Caco-2 (cell line): ENCODE results near the gene ATP1B1. TPM values are rescaled to one million over a fixed set of nuclear protein-coding genes. Genes with fewer than 3 reads are reported as not detected.

Source experiments
- Bru-seq: library from RNA; stranded (reverse); fragments of 400-500 nt; gene quantifications from one replicate; lab custom pipeline; 2021; lab: Mats Ljungman, UMichigan
- BruChase-seq, 2 experiments: library from RNA; stranded (reverse); fragments of 400-500 nt; gene quantifications; one replicate each; lab custom pipeline; 2021; lab: Mats Ljungman, UMichigan
- BruUV-seq: library from RNA; stranded (reverse); fragments of 400-500 nt; replicated peaks from 2 replicates; lab custom pipeline; 2021; lab: Mats Ljungman, UMichigan
- CTCF ChIA-PET: fragments of 300-600 bp; sonication (Branson Sonifier 250); formaldehyde crosslinking; loops from one replicate; lab custom pipeline; 2022; ENCODE audit warnings: antibody characterized with exemption; lab: Charles Lee
- POLR2A ChIA-PET: fragments of 300-600 bp; sonication (Branson Sonifier 250); formaldehyde crosslinking; loops from one replicate; lab custom pipeline; 2022; ENCODE audit warnings: antibody characterized with exemption; lab: Charles Lee
- DNase-seq, 2 experiments: peaks; one replicate each; pipeline versions ENCODE4 v3.0.0 to v3.0.0-alpha.2; 2020 to 2022
- H3K27me3 ChIP-seq: replicated peaks from 2 replicates; pipeline ENCODE4 v1.6.0; 2011; ENCODE audit warnings: low read length; ENCODE audit not compliant: control insufficient read depth, insufficient read depth
- H3K36me3 ChIP-seq: 2 replicates; pipeline ENCODE4 v1.5.1; 2011; ENCODE audit warnings: low read length; ENCODE audit not compliant: control insufficient read depth, insufficient read depth
- H3K4me1 ChIP-seq: fragments of 250-450 bp; sonication (Bioruptor Pico); 2 replicates; pipeline ENCODE4 v1.5.1; 2020; ENCODE audit warnings: mild to moderate bottlenecking
- H3K4me3 ChIP-seq: 2 replicates; pipeline ENCODE4 v1.5.1; 2011; ENCODE audit warnings: low read depth, mild to moderate bottlenecking, control low read depth, low read length
- H3K9me3 ChIP-seq: fragments of 250-450 bp; sonication (Bioruptor Pico); 2 replicates; pipeline ENCODE4 v1.5.1; 2020; ENCODE audit warnings: mild to moderate bottlenecking, moderate library complexity
- H3K27ac Mint-ChIP-seq: one replicate; pipeline ENCODE4 v1.8.0; 2022; ENCODE audit warnings: mixed read lengths; ENCODE audit not compliant: unreplicated experiment
- H3K27me3 Mint-ChIP-seq: one replicate; pipeline ENCODE4 v1.8.0; 2022; ENCODE audit warnings: mixed read lengths; ENCODE audit not compliant: insufficient read depth, unreplicated experiment
- H3K36me3 Mint-ChIP-seq: one replicate; pipeline ENCODE4 v1.8.0; 2022; ENCODE audit warnings: mild to moderate bottlenecking, mixed read lengths; ENCODE audit not compliant: insufficient read depth, unreplicated experiment
- H3K4me1 Mint-ChIP-seq: one replicate; pipeline ENCODE4 v1.8.0; 2022; ENCODE audit warnings: low read depth, mixed read lengths; ENCODE audit not compliant: unreplicated experiment
- H3K4me3 Mint-ChIP-seq: one replicate; pipeline ENCODE4 v1.8.0; 2022; ENCODE audit warnings: mild to moderate bottlenecking, moderate library complexity, mixed read lengths; ENCODE audit not compliant: unreplicated experiment
- H3K9me3 Mint-ChIP-seq: one replicate; pipeline ENCODE4 v1.8.0; 2022; ENCODE audit warnings: mixed read lengths; ENCODE audit not compliant: unreplicated experiment
- CTCF ChIP-seq, 2 experiments: fragments of 200-600 bp in 1 of 2; IDR thresholded peaks; 1 replicate in 1 of 2; 2 replicates in 1 of 2; pipeline versions ENCODE4 v1.5.1 to v1.8.0; 2011 to 2022; ENCODE audit warnings: antibody characterized with exemption in 1 of 2, control low read depth in 1 of 2, inconsistent platforms in 1 of 2, low read depth in 1 of 2, low read length in 1 of 2, mild to moderate bottlenecking in 1 of 2, moderate library complexity in 1 of 2; ENCODE audit not compliant: insufficient read depth in 1 of 2, severe bottlenecking in 1 of 2, unreplicated experiment in 1 of 2
- intact Hi-C: fragments of 100-400 bp; cut with micrococcal nuclease; formaldehyde crosslinking; loops from one replicate; pipeline ENCODE4 v1.10.0; 2022; ENCODE audit not compliant: unreplicated experiment
- long read RNA-seq: library from polyadenylated mRNA; stranded (forward); transcript quantifications from one replicate; pipeline ENCODE4 v2.0.0, GENCODE V29; 2022
- total RNA-seq: library from RNA; stranded (reverse); gene quantifications from 2 replicates; pipeline ENCODE4 v1.2.3, GENCODE V29; 2022

The ATP1B1 gene
- total RNA-seq: 320 and 326 TPM in 2 replicates
- percentile 99 among the genes with signal in this experiment for Bru-seq, nascent RNA
- BruChase-seq, experiment 1, labeled RNA remaining after a 2-hour chase: percentile 99 among the genes with signal in this experiment
- BruChase-seq, experiment 2, labeled RNA remaining after a 6-hour chase: percentile 99 among the genes with signal in this experiment
- long read RNA-seq, transcript ATP1B1-201 (6 exons, 1,883 nt): major isoform, 8 of 26 reads
- long read RNA-seq, partial matches to known transcripts: 2 of 26 reads
- long read RNA-seq, other reads (novel, unspliced or antisense): 16 of 26 reads

DNA sequence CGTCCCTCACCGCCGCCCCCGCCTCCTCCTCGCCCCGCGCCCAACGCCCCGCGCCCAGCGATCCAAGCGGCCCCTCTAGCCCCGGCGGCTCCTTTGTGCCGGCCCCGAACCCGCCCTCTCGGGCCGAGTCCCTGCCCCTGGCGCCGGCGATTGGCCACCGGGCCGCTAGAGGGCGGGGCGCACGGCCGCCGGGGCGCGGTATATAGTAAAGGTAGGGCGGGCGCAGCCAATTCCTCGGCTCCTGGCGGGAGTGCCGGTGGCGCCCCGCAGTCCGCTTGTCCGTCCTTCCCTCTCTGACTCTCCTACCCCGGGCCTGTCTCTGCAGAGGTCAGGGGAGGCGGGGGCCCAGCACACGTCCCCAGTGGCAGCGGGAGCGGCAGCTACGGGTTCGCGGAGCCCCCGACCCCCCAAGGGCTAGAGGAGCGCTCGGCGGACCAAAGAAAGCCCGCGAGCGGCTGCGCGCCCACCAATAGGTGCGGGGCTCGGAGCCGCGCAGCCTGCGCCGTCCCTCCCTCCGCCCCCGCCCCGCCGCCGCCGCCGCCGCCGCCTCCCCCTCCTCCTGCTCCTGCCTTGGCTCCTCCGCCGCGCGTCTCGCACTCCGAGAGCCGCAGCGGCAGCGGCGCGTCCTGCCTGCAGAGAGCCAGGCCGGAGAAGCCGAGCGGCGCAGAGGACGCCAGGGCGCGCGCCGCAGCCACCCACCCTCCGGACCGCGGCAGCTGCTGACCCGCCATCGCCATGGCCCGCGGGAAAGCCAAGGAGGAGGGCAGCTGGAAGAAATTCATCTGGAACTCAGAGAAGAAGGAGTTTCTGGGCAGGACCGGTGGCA, at the start of gene ATP1B1:
ATP1B1 (plus strand) TSS at position 596 of the 826 bp plus-strand sequence; CDS start at position 736, 140 bp downstream.
- TF ChIP-seq CTCF (IDR thresholded peaks at IDR 0.05; ENCODE audit: insufficient read depth in 1 of 2, low read depth in 1 of 2, low read length in 1 of 2, severe bottlenecking in 1 of 2, unreplicated experiment in 1 of 2): peak in 1 of 2 experiments; percentile 19
- DNase-seq: peak; percentile 93 to 98
- ChIA-PET CTCF (interaction anchor here (0.7 to 0.9 kb wide), 4 partner anchors 10 to 503 kb away, joined by 3 to 4 read pairs (median 3); partner anchors contain the start of gene BLZF1), POLR2A (interaction anchor here (0.6 kb wide), 1 partner anchor 102 kb away, joined by 4 read pairs; no protein-coding TSS in a partner anchor)
- peaks cover 24% of the 10 kb centered on the region for H3K4me1 Mint-ChIP-seq
- H3K27me3 Mint-ChIP-seq: no peaks in the 10 kb centered on the region
- Histone ChIP-seq H3K36me3 (no peaks in the 10 kb centered on the region), H3K9me3 (no peaks in the 10 kb centered on the region), H3K27me3 (no peaks in the 10 kb centered on the region), H3K4me1 (peaks cover 56% of the 10 kb centered on the region), H3K4me3 (peak within 1 kb of the TSS; percentile 99)
- H3K36me3 Mint-ChIP-seq: peaks cover 55% of the 10 kb centered on the region
- H3K9me3 Mint-ChIP-seq: no peaks in the 10 kb centered on the region
- H3K4me3 Mint-ChIP-seq: peak within 1 kb of the TSS; percentile 99
- peak within 1 kb of the TSS; percentile 97 for H3K27ac Mint-ChIP-seq
- no TSS peak for BruUV-seq
- intact Hi-C loops: loop anchor here (1.0 to 10.0 kb wide), 3 partner anchors 199 to 472 kb away; no protein-coding TSS in a partner anchor

DNA sequence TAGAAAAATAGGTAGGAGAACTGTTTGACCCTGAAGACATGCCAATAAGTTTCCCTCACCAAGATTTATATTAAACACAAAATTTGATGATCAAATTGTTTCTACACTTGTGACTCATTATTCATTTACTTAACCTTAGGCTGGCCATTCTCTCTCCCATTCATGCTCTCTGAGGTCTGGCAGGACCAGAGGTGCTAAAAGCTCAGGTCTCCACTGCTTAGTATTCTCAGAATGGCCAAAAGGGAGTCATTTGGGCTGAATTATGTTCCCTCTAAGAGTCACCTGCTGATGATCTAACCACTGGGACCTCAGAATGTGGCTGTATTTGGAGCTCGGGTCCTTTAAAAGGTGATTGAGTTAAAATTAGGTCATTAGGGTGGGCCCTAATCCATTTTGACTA, 47.1 kb upstream of the ATP1B1 start:
- TF ChIP-seq CTCF (IDR thresholded peaks at IDR 0.05; ENCODE audit: insufficient read depth in 1 of 2, low read depth in 1 of 2, low read length in 1 of 2, severe bottlenecking in 1 of 2, unreplicated experiment in 1 of 2): no peak
- BruUV-seq: no TSS peak
- peaks cover 10% of the 10 kb centered on the region for H3K9me3 ChIP-seq
- Mint-ChIP-seq H3K27me3 (no peaks in the 10 kb centered on the region), H3K27ac (no peak overlapping the region), H3K36me3 (peaks cover 6% of the 10 kb centered on the region), H3K4me3 (no peak overlapping the region), H3K9me3 (peaks cover 57% of the 10 kb centered on the region), H3K4me1 (peaks cover 7% of the 10 kb centered on the region)
- ChIA-PET CTCF (no interaction called here), POLR2A (no interaction called here)
- H3K4me3 ChIP-seq: no peak overlapping the region
- intact Hi-C loops: no loop called here
- no peak for DNase-seq
- H3K4me1 ChIP-seq: peaks cover 3% of the 10 kb centered on the region; the same call in 1 of the 2 replicates
- no peaks in the 10 kb centered on the region for H3K36me3 ChIP-seq
- H3K27me3 ChIP-seq: no peaks in the 10 kb centered on the region

- H3K27ac Mint-ChIP-seq: no peak overlapping the region
- Histone ChIP-seq H3K9me3 (peaks cover 10% of the 10 kb centered on the region), H3K4me1 (peaks cover 3% of the 10 kb centered on the region; the same call in 1 of the 2 replicates), H3K27me3 (no peaks in the 10 kb centered on the region), H3K36me3 (no peaks in the 10 kb centered on the region), H3K4me3 (no peak overlapping the region)
- no peak for DNase-seq
- H3K36me3 Mint-ChIP-seq: peaks cover 6% of the 10 kb centered on the region
- peaks cover 7% of the 10 kb centered on the region for H3K4me1 Mint-ChIP-seq
- no peak overlapping the region for H3K4me3 Mint-ChIP-seq
- BruUV-seq: no TSS peak
- POLR2A ChIA-PET: no interaction called here
- no peak for TF ChIP-seq CTCF (IDR thresholded peaks at IDR 0.05; ENCODE audit: insufficient read depth in 1 of 2, low read depth in 1 of 2, low read length in 1 of 2, severe bottlenecking in 1 of 2, unreplicated experiment in 1 of 2)
- CTCF ChIA-PET: no interaction called here
- peaks cover 52% of the 10 kb centered on the region for H3K9me3 Mint-ChIP-seq
- intact Hi-C loops: no loop called here
- no peaks in the 10 kb centered on the region for H3K27me3 Mint-ChIP-seq
These were observed 46.3 kb upstream of the ATP1B1 start for GRCh38 chr1:169060043-169060722.
